ENCODE measurements around the gene MIS18BP1.

- TF ChIP-seq EZH2 (IDR thresholded peaks at IDR 0.05; ENCODE audit: borderline replicate concordance, low read depth, low read length) (no peak), CTCF (IDR thresholded peaks at IDR 0.05 in 2 of 3, conservative IDR thresholded peaks at IDR 0.05 in 1 of 3; ENCODE audit: insufficient read depth in 2 of 3, low read depth in 1 of 3, low read length in 3 of 3) (no peak), THRAP3 (IDR thresholded peaks at IDR 0.05; ENCODE audit: borderline replicate concordance) (no peak), NR2C2 (CRISPR knock-in tag; IDR thresholded peaks at IDR 0.05) (no peak), NR2C2 (tag; IDR thresholded peaks at IDR 0.05) (no peak), ELF4 (CRISPR knock-in tag; IDR thresholded peaks at IDR 0.05) (no peak), DMBX1 (CRISPR knock-in tag; IDR thresholded peaks at IDR 0.05; ENCODE audit: borderline replicate concordance) (no peak), RB1 (IDR thresholded peaks at IDR 0.05; ENCODE audit: low read depth) (no peak)
Observed at GRCh38 chr14:45210159-45210558, 42.8 kb downstream of the MIS18BP1 start.

All from K562 (cell line).